Endothelial cell of umbilical vein (primary cell): ENCODE measurements around the gene SERPINF2. TPM values are rescaled to one million over a fixed set of nuclear protein-coding genes. Genes with fewer than 3 reads are reported as not detected.
"Not testable (repeated sequence)": the region's sequence is repeated elsewhere in the genome, so short reads cannot be mapped to it uniquely, and the experiment has no call there.

Experiments used
- BruUV-seq: library from RNA; stranded (reverse); fragments of 400-500 nt; replicated peaks from 2 replicates; lab custom pipeline; 2021; lab: Mats Ljungman, UMichigan
- CTCF ChIA-PET: fragments of 300-600, 350-600 bp; sonication (Branson Sonifier 250); formaldehyde crosslinking; loops from one replicate; lab custom pipeline; 2021; ENCODE audit warnings: antibody characterized with exemption, inconsistent platforms; lab: Charles Lee
- POLR2A ChIA-PET: fragments of 300-600, 350-600 bp; sonication (Branson Sonifier 250); formaldehyde crosslinking; loops from one replicate; lab custom pipeline; 2021; ENCODE audit warnings: antibody characterized with exemption, inconsistent platforms; lab: Charles Lee
- DNase-seq: peaks from one replicate; pipeline ENCODE4 v3.0.0-alpha.2; 2011; ENCODE audit warnings: low read depth, low spot score
- FAIRE-seq: peaks from 2 replicates; lab custom pipeline; 2011; peaks lifted over from hg19 to GRCh38; lab: Jason Lieb, UNC
- H2AFZ ChIP-seq: 2 replicates; pipeline ENCODE4 v1.6.0; 2012; ENCODE audit warnings: low read depth, low read length, control low read depth, inconsistent platforms
- H3K27ac ChIP-seq: 2 replicates; pipeline ENCODE4 v1.5.1; 2011; ENCODE audit warnings: low read depth, mild to moderate bottlenecking, control low read depth, low read length, moderate library complexity; ENCODE audit not compliant: insufficient read depth
- H3K27me3 ChIP-seq, 2 experiments: 2 replicates each; pipeline versions ENCODE4 v1.6.0 to v1.6.1; 2011; ENCODE audit warnings: low read length in 2 of 2, mixed read lengths in 1 of 2; ENCODE audit not compliant: control insufficient read depth in 2 of 2, insufficient read depth in 2 of 2
- H3K36me3 ChIP-seq, 2 experiments: 2 replicates in 1 of 2; 3 replicates in 1 of 2; pipeline ENCODE4 v1.5.1; 2011; ENCODE audit warnings: low read length in 2 of 2, mild to moderate bottlenecking in 1 of 2, moderate library complexity in 1 of 2; ENCODE audit not compliant: control insufficient read depth in 2 of 2, insufficient read depth in 2 of 2; ENCODE audit errors: extremely low read depth in 1 of 2
- H3K4me1 ChIP-seq: 3 replicates; pipeline ENCODE4 v1.5.1; 2011; ENCODE audit warnings: mild to moderate bottlenecking, low read length; ENCODE audit not compliant: control insufficient read depth, insufficient read depth; ENCODE audit errors: extremely low read depth
- H3K4me2 ChIP-seq: 2 replicates; pipeline ENCODE4 v1.6.1; 2011; ENCODE audit warnings: low read length, control low read depth, mixed read lengths; ENCODE audit not compliant: insufficient read depth
- H3K4me3 ChIP-seq, 3 experiments: fragments of 200-600 bp in 1 of 3; sonication (generic), shearing (Covaris generic) in 1 of 3; replicated peaks in 1 of 3; 2 replicates each; pipeline ENCODE4 v1.5.1; 2011 to 2016; ENCODE audit warnings: control low read depth in 3 of 3, low read length in 3 of 3, mild to moderate bottlenecking in 2 of 3, inconsistent platforms in 1 of 3, low read depth in 1 of 3, moderate library complexity in 1 of 3; ENCODE audit not compliant: insufficient read depth in 1 of 3
- H3K79me2 ChIP-seq: 2 replicates; pipeline ENCODE4 v1.6.0; 2012; ENCODE audit warnings: low read length, inconsistent platforms; ENCODE audit not compliant: control insufficient read depth, insufficient read depth
- H3K9ac ChIP-seq: replicated peaks from 2 replicates; pipeline ENCODE3; 2011; ENCODE audit warnings: low read length, control low read depth; ENCODE audit not compliant: insufficient read depth; ENCODE audit errors: extremely low read depth
- H3K9me1 ChIP-seq: replicated peaks from 3 replicates; pipeline ENCODE4 v1.6.0; 2011; ENCODE audit warnings: mild to moderate bottlenecking, low read length; ENCODE audit not compliant: control insufficient read depth, insufficient read depth; ENCODE audit errors: extremely low read depth
- H3K9me3 ChIP-seq: replicated peaks from 2 replicates; pipeline ENCODE4 v1.5.1; 2012; ENCODE audit warnings: low read length, inconsistent platforms; ENCODE audit not compliant: control insufficient read depth, insufficient read depth
- H4K20me1 ChIP-seq: replicated peaks from 2 replicates; pipeline ENCODE3; 2011; ENCODE audit warnings: mild to moderate bottlenecking, low read length; ENCODE audit not compliant: control insufficient read depth, insufficient read depth; ENCODE audit errors: extremely low read depth
- EZH2 ChIP-seq: IDR thresholded peaks from 2 replicates; pipeline ENCODE4 v1.6.1; 2012; ENCODE audit warnings: borderline replicate concordance, low read depth, mild to moderate bottlenecking, moderate library complexity, low read length, inconsistent platforms; ENCODE audit not compliant: severe bottlenecking
- FOS ChIP-seq: IDR thresholded peaks from 2 replicates; pipeline ENCODE4 v1.6.1; 2011; ENCODE audit warnings: mild to moderate bottlenecking, low read length, moderate library complexity, borderline replicate concordance; ENCODE audit not compliant: insufficient read depth
- GATA2 ChIP-seq: IDR thresholded peaks from 2 replicates; pipeline ENCODE4 v1.7.0; 2011; ENCODE audit warnings: low read depth, mild to moderate bottlenecking, moderate library complexity, mixed read lengths, low read length; ENCODE audit not compliant: insufficient read length, insufficient read depth
- JUN ChIP-seq: IDR thresholded peaks from 2 replicates; pipeline ENCODE4 v1.6.1; 2011; ENCODE audit warnings: borderline replicate concordance, low read depth; ENCODE audit not compliant: insufficient read length, insufficient read depth
- MYC ChIP-seq: IDR thresholded peaks from one replicate; pipeline ENCODE4 v1.6.1; 2011; ENCODE audit warnings: mild to moderate bottlenecking, low read depth, low read length
- POLR2A ChIP-seq: IDR thresholded peaks from 2 replicates; pipeline ENCODE4 v1.6.1; 2012; ENCODE audit warnings: low read depth, mild to moderate bottlenecking, control low read depth, low read length
- POLR2AphosphoS5 ChIP-seq: IDR thresholded peaks from 2 replicates; pipeline ENCODE4 v1.6.1; 2012; ENCODE audit warnings: low read depth, mild to moderate bottlenecking, control low read depth, low read length, moderate library complexity; ENCODE audit not compliant: insufficient read depth
- dilution Hi-C: fragments of 300-500 bp; cut with MboI; formaldehyde crosslinking; loops from one replicate; pipeline ENCODE4 v1.15.0; 2019; ENCODE audit warnings: low sequenced_read_pairs; ENCODE audit not compliant: extremely low pct_ligation_motif_present
- intact Hi-C: fragments of 100-400 bp; cut with micrococcal nuclease; formaldehyde crosslinking; loops from one replicate; pipeline ENCODE4 v1.10.0; 2022
- polyA plus RNA-seq, 4 experiments: library from polyadenylated mRNA; depleted of rRNA in 3 of 4; stranded (reverse) in 3 of 4; unstranded in 1 of 4; fragments of >200 nt; gene quantifications; 2 replicates each; pipeline versions ENCODE4 v1.2.1 to v1.2.3, GENCODE V29; 2011 to 2012; ENCODE audit warnings: missing spikeins in 1 of 4
- total RNA-seq: library from RNA; stranded (reverse); gene quantifications from 2 replicates; pipeline ENCODE4 v1.2.3, GENCODE V29; 2021
- TF ChIP-seq, protein P1 (sequence below), 2 donors: IDR thresholded peaks; 1 replicate in 1 of 2; 2 replicates in 1 of 2; pipeline ENCODE4 v1.5.1; 2011; ENCODE audit warnings: low read length in 2 of 2, mild to moderate bottlenecking in 2 of 2, moderate library complexity in 2 of 2, control low read depth in 1 of 2, inconsistent platforms in 1 of 2, low read depth in 1 of 2; ENCODE audit not compliant: insufficient read depth in 1 of 2; ENCODE audit errors: extremely low read depth in 1 of 2
- TF ChIP-seq, protein P2 (sequence below): IDR thresholded peaks from 2 replicates; pipeline ENCODE4 v1.6.1; 2011; ENCODE audit not compliant: insufficient read depth, insufficient read length

The SERPINF2 gene
- total and polyA plus RNA-seq, 2 donors (not counting 3 experiments of a cell fraction or from before 2014, with no cell fraction given): 0.03 TPM; not detected in 1

DNA sequence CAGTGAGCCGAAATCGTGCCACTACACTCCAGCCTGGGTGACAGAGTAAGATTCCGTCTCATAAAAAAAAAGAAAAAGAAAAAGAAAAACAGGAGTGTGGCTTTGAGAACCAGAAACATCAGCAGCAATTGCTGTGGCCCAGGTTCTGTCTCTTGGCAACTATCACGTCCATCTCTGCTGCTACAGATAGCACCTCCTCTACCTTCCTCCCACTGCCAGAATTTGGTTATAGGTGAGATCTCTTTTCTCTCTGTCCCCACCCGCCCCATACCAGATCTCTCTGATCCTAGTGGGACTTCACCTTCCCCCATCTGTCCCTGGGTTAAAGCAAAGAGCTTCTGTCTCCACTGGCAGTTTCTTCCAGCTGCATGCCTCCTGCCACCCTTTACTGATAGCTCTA, 35.6 kb upstream of the SERPINF2 start:
- H4K20me1 ChIP-seq: no peaks in the 10 kb centered on the region
- H3K9me3 ChIP-seq: no peaks in the 10 kb centered on the region
- dilution Hi-C loops: no loop called here
- intact Hi-C loops: no loop called here
- H2AFZ ChIP-seq: no peak overlapping the region
- ChIA-PET POLR2A (no interaction called here), CTCF (interaction anchor here (0.9 kb wide), 1 partner anchor 38 kb away, joined by 3 read pairs; no protein-coding TSS in a partner anchor)
- H3K27me3 ChIP-seq: no peaks in the 10 kb centered on the region
- H3K4me2 ChIP-seq: no peak overlapping the region
- no peak overlapping the region for H3K9ac ChIP-seq
- peaks cover 14% of the 10 kb centered on the region for H3K4me1 ChIP-seq
- TF ChIP-seq, protein P1, sequence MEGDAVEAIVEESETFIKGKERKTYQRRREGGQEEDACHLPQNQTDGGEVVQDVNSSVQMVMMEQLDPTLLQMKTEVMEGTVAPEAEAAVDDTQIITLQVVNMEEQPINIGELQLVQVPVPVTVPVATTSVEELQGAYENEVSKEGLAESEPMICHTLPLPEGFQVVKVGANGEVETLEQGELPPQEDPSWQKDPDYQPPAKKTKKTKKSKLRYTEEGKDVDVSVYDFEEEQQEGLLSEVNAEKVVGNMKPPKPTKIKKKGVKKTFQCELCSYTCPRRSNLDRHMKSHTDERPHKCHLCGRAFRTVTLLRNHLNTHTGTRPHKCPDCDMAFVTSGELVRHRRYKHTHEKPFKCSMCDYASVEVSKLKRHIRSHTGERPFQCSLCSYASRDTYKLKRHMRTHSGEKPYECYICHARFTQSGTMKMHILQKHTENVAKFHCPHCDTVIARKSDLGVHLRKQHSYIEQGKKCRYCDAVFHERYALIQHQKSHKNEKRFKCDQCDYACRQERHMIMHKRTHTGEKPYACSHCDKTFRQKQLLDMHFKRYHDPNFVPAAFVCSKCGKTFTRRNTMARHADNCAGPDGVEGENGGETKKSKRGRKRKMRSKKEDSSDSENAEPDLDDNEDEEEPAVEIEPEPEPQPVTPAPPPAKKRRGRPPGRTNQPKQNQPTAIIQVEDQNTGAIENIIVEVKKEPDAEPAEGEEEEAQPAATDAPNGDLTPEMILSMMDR (IDR thresholded peaks at IDR 0.05; ENCODE audit: extremely low read depth in 1 of 2, insufficient read depth in 1 of 2, low read depth in 1 of 2, low read length in 2 of 2): no peak
- no peak for TF ChIP-seq POLR2A
- TF ChIP-seq, protein P2, sequence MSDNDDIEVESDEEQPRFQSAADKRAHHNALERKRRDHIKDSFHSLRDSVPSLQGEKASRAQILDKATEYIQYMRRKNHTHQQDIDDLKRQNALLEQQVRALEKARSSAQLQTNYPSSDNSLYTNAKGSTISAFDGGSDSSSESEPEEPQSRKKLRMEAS: no peak
- no peak for TF ChIP-seq MYC
- TF ChIP-seq EZH2: no peak
- no peak for TF ChIP-seq JUN
- TF ChIP-seq POLR2AphosphoS5: no peak
- no peak for TF ChIP-seq GATA2
- TF ChIP-seq FOS: no peak
- no peaks in the 10 kb centered on the region for H3K9me1 ChIP-seq
- DNase-seq (no peak), FAIRE-seq (no peak)
- BruUV-seq: no TSS peak
- H3K4me3 ChIP-seq: no peak overlapping the region
- peaks cover under 1 to 6% of the 10 kb centered on the region in 2 experiments for H3K36me3 ChIP-seq
- H3K79me2 ChIP-seq: peaks cover 5% of the 10 kb centered on the region
- H3K27ac ChIP-seq: no peak overlapping the region

DNA sequence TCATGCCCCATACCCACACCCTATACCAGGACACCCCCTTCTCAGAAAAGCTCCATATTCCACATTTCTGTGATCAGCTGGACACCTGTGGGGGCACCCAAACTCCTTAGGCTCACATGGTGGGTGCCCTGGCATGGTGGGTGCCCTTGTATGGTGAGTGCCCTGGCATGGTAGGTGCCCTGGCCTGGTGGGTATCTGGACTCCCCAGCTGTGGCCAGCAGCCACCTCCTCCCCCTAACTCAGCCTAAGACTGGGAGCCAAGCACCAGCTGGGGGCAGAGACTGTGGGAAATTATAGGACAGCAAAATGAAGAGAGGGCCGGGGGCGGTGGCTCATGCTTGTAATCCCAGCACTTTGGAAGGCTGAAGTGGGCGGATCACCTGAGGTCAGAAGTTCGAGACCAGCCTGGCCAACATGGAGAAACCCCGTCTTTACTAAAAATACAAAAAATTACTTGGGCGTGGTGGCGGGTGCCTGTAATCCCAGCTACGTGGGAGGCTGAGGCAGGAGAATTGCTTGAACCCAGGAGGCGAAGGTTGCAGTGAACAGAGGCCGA, 33.8 kb upstream of the SERPINF2 start:
- H3K27me3 ChIP-seq, POLR2A ChIA-PET, H4K20me1 ChIP-seq, H3K4me2 ChIP-seq, intact Hi-C loops, H3K4me3 ChIP-seq, H3K9me3 ChIP-seq, H3K27ac ChIP-seq, H3K9me1 ChIP-seq, H2AFZ ChIP-seq, CTCF ChIA-PET, dilution Hi-C loops, FAIRE-seq, BruUV-seq, DNase-seq, H3K9ac ChIP-seq: not testable (repeated sequence)
- Histone ChIP-seq H3K36me3 (peaks cover 18 to 20% of the 10 kb centered on the region in 2 experiments), H3K79me2 (peaks cover 22% of the 10 kb centered on the region), H3K4me1 (peaks cover 31% of the 10 kb centered on the region)
